AG10803 (cell line): Measurements from ENCODE around the gene SCN4A.
"Not testable (repeated sequence)": the region's sequence is repeated elsewhere in the genome, so short reads cannot be mapped to it uniquely, and the experiment has no call there.

ENCODE experiments used
- DNase-seq: peaks from one replicate; pipeline ENCODE4 v3.0.0; 2010; ENCODE audit warnings: low read depth
- H3K4me3 ChIP-seq: 2 replicates; pipeline ENCODE4 v1.5.1; 2011; ENCODE audit warnings: mild to moderate bottlenecking, low read length, control low read depth
- TF ChIP-seq, protein P1 (sequence below): conservative IDR thresholded peaks from 2 replicates; pipeline ENCODE4 v1.5.1; 2011; ENCODE audit warnings: mild to moderate bottlenecking, low read length, control low read depth, inconsistent platforms

SCN4A gene

DNA sequence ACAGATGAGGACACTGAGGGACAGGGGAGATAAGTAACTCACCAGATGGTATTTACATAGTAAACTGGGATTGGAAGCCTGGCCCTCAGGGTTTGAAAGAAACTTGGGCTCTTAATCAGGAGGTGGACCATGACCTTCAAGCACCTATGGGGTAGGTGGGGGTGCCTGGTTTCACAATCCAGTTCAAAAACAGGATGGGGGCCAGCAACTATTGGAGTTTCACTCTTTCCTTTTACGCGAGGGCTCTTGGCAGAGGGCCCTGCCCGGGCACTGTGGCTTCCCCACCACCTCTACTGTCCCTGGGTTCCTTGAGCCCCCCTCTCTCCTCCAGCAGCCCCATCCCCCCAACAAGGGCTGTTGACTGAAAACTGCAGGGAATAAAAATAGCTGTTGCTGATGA is 14.1 kb upstream of the SCN4A start:
- TF ChIP-seq, protein P1, sequence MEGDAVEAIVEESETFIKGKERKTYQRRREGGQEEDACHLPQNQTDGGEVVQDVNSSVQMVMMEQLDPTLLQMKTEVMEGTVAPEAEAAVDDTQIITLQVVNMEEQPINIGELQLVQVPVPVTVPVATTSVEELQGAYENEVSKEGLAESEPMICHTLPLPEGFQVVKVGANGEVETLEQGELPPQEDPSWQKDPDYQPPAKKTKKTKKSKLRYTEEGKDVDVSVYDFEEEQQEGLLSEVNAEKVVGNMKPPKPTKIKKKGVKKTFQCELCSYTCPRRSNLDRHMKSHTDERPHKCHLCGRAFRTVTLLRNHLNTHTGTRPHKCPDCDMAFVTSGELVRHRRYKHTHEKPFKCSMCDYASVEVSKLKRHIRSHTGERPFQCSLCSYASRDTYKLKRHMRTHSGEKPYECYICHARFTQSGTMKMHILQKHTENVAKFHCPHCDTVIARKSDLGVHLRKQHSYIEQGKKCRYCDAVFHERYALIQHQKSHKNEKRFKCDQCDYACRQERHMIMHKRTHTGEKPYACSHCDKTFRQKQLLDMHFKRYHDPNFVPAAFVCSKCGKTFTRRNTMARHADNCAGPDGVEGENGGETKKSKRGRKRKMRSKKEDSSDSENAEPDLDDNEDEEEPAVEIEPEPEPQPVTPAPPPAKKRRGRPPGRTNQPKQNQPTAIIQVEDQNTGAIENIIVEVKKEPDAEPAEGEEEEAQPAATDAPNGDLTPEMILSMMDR, result no peak
- DNase-seq, result no peak
- H3K4me3 ChIP-seq, result no peak overlapping the region

DNA sequence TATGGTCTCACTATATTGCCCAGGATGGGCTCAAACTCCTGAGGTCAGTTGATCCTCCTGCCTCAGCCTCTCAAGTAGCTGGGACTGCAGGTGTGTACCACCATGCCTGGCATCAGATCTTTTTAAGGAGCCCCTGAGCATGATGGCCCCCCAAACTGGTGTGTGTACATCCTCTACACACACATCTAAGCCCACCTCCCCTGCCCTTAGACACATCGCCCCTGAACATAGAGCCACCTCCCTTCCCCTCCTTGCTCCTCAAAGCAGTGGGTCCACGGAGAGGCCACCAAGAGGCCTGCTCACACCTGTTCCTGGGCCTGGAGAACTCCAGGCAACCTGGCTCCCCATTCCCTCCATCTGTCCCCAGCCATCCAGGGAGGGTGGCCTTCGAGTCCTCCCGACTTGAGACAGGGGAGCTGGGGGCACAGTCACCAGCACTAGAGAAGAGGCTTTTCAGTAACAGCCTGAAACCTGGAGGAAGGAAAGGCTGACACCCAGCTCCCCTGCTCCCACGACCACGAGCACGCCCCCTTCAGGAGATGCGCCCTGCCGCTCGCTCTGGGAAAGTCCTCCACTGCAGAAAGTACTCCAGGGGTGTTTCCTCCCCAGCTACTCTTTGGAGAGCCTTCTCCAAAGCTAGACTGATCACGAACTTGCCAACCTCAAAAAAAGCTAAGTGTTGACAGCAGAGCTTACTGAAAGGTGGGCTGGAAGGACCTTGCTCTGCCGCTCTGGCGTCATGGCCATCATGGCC is 12.8 kb upstream of the SCN4A start:
- no peak overlapping the region for H3K4me3 ChIP-seq
- DNase-seq, result no peak
- TF ChIP-seq, protein P1, result no peak

DNA sequence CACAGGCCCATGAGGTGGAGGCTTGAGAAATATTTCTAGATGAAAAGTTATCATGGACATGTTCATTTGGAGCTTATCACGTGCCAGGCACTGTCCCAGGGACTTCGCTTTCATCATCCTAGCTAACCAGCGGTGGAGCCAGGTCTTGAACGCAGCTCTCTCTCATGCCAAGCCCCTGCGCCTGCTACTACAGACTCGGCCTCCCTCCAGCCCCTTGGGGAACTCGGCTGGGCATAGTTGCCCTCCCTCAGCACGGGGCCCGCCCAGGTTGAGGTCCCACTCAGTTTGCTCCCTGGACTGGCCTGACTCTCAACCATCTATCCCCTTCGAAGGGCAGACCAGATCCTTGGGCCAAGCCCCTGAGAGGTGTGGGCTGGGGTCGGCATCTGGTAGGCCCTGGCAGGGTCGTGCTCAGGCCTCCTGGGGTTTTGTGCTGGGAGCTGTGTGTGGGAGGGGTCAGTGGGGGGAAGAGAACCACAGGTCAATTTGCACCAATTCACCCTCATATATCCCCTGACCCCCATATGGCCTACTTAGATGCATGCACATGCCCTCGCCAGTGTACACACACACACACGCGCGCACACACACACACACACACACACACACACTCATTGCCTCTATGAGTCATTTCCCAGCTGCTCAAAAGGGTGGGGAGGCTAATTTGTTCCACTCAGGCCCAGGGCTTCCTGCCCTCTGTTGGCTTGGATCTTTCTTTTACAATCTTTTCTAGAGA is 12.1 kb upstream of the SCN4A start:
- DNase-seq, result peak; percentile 94
- TF ChIP-seq, protein P1, result peak; percentile 25; the same call in 1 of the 2 replicates

DNA sequence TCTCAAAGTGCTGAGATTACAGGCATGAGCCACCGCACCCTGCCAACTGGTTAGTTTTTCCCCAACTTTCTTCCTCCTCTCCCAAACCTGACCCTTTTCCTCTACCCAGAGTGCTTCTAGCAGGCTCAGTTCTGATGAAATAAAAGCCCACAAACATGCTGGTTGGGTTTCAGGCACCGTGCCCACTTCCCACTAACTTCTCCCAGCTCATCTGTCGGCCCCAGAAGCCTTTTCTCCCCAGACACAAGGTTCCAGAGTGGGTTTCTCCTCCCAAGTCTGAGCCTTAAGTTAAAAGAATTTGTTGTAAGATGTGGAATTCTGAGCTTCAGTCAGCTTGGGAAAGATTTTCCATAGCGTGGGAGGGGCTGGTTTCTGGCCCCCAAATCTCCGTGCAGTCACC is 11.5 kb upstream of the SCN4A start:
- no peak overlapping the region for H3K4me3 ChIP-seq
- peak; percentile 85 for DNase-seq
- TF ChIP-seq, protein P1, result no peak

More for the DNA sequence above, 12.1 kb upstream of the SCN4A start:
- H3K4me3 ChIP-seq, result no peak overlapping the region

DNA sequence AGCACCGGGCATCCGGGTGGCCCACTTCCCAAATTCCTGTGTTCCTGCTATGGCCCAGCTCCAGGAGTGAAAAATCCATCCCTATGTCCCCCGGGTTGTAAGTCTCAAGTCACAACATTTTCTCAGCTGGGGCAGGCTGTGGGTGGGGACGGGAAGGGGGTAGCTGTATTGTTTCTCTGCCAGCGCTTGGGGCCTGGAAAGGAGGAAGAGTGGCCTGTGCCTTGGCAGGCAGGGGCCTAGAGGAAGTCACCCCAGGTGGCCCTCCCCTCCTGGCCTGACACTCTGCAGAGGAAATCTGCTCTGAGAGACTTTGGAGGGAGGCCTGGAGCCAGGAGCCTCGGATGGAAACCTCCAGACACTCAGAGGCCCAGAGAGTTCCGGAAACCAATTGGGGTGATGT is 10.6 kb upstream of the SCN4A start:
- no peak overlapping the region for H3K4me3 ChIP-seq
- DNase-seq, result no peak
- TF ChIP-seq, protein P1, result no peak

DNA sequence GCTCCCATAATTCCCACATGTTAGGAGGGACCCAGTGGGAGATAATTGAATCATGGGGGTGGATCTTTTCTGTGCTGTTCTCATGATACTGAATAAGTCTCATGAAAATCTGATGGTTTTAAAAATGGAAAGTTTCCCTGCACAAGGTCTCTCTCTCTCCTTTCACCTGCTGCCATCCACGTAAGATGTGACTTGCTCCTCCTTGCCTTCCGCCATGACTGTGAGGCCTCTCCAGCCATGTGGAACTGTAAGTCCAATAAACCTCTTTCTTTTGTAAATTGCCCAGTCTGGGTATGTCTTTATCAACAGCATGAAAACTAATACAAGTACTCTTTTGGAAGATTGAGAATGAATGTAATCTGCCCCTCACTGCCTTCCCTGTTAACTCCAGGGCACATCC is 9.9 kb upstream of the SCN4A start:
- H3K4me3 ChIP-seq, DNase-seq: not testable (repeated sequence)

DNA sequence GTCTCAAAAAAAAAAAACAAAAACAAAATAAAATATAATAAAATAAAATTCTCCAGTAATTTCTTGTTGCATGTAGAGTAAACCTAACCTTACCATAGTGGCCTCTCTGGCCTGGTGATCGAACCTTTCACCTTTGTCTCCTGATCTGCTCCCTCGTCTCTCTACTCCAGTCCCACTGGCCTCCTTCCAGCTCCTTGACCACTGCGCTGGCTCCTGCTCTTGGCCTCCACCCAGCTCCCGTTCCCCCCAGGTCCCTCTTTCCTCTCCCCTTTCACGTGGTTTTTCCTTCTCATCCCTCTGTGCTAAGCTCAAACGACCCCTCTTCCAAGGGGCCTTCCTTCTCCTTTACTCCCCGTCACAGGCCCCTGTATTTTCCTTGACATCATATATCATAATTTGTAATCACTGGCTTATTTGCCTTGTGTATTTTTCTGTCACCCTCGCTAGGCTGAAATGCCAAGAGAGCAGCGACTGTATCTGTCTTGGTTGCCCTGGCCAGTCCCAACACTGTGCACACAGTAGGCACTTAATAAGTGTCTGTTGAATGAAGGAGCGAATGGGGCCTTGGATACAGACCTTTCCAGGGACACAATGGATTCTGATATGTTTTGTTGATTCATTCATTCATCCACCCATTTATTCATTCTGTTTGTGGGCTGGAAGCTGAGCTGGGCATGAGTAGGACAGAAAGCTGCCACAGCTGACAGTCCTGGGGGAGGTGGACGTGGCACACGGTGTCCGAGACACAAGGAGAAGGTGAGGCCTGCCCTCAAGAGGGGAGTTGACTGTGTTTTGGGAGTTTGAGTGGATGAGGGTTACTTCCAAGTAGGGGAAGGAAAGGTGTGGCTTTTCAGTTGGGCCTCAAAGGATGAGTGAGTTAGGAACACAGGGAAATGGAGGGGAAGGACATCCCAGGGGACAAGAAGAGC is 5.8 kb upstream of the SCN4A start:
- H3K4me3 ChIP-seq, result no peak overlapping the region
- TF ChIP-seq, protein P1, result no peak
- no peak for DNase-seq
